Stimulated activated CD8-positive, alpha-beta memory T cell treated with anti-CD3 and anti-CD28 coated beads, Interleukin-4, amount 100 ng/mL, for 48 hours (primary cell): ENCODE results near the gene OGDH.

Experiments used
- DNase-seq: peaks from one replicate; pipeline ENCODE4 v3.0.0-alpha.2; 2020

OGDH gene

DNA sequence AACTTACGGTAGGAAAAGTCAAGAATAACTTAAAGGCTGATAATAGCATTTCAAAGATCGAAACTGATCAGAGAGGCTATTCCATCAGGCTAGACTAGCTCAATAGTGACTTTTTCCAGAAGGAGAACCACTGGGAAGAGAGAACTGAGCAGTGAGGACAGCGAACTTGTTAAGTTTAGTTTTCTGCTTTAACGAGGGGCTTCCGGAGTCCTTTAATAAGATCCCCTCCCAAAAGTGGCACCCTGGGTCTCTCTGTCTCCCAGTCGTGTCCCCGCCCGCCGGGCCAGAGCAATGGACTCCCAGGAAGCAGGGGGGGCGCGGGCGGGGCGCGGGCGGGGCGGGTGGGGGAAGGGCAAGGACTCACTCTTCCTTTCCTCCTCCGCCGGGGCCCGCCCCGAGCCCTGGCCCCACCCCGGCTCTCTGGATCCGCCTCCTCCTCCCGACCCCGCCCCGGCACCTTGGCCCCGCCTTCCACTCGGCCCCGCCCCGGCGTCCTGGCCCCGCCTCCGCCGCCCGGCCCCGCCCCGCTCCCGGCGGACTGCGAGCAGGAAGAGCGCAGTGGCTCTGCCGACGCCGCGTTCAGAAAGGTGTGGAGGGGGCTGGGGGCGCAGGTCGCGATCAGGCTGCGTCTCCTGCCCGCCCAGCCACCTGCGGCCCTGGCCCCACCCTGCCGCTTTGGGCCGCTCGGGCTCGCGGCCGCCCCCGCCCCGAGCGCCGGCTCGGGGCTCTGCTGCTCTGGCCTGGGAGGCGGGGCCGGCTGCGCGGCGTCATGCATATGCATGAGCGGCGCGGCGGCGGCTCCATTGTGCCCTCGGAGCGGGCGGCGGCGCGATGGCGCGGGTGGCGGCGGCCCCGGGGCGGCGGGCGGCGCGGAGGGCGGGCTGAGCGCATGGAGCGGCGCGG, 141.9 kb downstream of the OGDH start, which contains the start of gene ZMIZ2:
TSS of gene ZMIZ2 (plus strand) at position 803 of the 903 bp plus-strand sequence. CDS start 7,403 bp downstream, outside the sequence.
- peak; percentile 94 for DNase-seq

DNA sequence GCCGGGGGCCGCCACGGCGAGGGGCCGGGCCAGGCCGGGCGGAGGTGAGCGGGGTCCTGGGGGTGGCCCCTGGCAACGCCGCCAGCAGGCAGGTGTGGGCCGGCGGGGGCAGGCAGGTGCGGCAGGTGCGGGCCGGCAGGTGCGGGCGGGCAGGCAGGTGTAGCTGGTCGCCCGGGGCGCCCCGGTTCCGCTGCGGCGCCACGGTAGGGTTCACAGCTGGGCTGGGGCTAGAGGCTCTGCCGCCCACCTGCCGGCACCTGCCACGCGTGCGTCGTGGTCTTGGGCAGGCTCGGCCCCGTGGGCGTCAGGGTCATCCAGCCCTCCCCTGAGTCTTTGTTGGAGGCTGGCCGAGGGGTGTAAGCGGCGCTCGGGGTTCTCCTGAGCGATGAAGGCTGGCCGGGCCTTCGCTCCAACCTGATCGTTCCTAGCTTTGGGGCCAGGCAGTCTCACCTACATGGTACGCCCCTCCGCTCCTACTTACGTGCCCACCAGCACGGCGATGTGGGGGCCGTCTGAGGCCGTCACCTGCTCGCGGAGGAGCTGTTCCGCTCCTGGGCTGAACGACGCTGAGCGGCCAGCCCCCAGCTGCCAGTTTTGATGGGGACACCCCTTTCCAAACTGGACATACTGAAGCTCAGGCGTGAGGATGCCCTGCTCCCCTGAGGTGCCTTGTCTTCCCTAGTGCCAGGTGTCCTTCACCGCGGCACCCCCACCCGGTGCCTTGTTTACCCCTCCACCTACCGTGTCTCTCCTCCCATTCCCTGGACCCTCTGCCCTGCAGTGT, 142.7 kb downstream of the OGDH start:
- DNase-seq = peak; percentile 43

DNA sequence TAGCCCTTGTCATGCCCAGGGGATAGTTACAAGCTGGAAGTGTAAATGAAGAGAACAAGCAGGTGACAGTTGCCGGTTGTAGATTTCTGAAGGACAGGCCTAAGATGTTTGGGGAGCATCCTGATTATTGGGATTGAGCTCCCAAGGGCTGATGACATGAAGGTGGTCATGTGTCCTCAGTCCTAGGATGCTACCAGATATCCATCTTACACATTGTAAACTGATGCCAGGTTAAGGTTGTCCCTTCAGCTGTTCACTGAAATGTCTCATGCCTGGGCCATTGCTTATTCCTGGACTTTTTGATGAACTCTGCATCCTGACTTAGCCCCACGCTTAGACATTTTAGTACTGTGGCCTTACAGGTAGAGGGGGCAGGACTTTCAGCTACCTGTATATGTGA, 143.6 kb downstream of the OGDH start:
- no peak for DNase-seq

DNA sequence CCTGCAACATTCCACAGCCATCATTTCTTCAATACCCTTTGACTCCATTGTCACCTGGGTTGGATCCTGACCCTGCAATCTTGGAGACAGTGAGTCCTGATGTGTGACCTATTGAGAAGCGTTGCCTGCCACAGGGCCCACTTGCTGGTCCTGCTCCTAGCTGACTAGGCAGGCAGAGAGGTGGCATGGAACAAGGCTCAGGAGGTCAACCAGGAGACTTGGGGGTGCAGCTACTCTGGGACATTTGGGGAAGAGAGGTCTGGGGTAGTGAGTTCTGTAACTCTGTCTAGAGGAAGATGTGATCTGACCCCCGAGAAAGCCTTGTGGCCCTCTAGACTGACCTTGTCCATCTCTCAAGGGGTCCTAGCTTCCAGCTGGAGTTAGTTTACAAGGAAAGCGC, 144.0 kb downstream of the OGDH start:
- no peak for DNase-seq

DNA sequence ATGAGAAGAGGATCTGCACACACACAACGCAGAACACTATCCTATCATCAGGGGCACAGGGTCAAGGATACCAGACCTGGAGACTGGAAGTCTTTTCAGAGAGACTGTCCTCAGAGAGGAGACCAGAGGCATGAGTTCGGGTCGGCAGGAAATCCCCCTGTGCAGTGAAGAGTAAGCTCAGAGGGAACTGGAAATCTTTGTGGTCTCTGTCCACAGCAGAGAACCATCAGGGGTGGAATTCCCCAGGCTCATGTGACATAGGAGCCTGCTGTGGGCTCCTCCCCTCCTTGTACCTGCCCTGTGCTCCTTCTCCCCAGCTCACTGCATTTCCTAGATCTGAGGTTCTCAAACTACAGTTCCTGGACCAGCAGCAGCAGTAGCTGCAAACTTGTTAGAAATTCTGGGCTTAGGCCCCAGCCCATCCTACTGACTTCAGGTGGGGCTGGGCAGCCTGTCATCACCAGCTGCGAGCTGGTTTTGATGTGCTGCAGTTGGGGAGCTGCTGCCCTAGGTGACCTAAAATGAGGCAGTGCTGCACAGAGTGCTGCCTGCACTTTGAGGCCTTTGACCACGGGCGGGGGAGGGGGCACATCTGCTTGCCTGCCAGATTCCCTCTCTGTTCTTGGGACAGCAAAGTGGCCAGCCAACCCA, 144.6 kb downstream of the OGDH start:
- DNase-seq = peak; percentile 54

DNA sequence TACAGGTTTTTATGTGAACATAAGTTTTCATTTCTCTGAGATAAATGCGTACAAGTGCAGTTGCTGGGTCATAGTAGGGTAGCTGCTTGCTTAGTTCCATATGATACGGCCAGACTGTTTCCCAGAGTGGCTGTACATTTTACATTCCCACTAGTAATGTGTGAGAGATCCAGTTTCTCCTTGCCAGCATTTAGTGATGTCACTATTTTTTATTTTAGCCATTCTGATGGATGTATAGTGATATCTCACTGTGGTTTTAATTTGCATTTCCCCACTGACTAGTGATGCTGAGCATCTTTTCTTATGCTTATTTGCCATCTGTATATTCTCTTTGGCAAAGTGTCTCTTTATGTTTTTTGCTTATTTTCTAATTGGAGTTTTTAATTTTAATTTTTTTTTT, 146.4 kb downstream of the OGDH start:
- DNase-seq = no peak

DNA sequence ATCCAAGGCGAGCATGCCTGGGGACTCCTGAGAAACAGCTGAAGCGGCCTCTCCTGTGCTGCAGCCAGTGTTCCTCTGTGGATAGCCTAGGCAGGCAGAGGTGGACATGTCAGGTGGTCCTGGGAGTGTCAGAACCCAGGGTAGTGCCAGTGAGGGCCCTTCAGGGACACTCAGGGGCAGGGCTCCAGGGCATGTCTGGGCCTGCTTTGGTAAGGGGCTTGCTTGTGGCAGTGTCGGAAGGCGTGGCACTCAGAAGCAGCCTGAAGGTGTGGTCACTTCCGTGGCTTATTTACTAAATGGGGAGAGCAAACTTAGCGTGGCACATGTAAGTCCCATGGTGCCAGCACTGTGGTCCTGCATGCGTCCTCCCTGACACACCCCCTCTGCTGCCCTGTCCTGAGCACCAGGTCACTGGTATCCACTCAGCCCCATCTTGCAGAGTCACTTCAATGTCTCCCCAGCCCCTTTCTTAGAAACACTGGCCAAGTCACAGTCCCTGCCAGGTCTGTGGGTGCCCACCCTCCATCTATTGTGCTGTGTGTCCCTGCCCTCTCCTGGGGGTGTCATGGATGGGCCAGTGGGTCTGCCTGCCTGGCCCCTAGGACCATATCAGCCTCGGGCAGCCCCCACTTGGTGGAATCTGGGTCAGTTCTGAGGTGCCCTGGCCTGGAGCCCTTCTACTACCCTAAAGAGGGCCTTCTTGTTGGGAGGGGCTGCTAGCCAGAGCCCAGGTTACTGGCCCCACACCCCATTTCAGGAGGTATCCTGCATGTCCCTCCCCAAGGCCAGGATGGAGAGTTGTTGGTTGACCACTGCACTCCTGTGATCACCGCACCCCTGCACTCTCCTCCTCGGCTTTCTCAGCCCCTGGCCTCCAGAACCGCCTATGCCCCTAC, 148.6 kb downstream of the OGDH start:
- DNase-seq = no peak

DNA sequence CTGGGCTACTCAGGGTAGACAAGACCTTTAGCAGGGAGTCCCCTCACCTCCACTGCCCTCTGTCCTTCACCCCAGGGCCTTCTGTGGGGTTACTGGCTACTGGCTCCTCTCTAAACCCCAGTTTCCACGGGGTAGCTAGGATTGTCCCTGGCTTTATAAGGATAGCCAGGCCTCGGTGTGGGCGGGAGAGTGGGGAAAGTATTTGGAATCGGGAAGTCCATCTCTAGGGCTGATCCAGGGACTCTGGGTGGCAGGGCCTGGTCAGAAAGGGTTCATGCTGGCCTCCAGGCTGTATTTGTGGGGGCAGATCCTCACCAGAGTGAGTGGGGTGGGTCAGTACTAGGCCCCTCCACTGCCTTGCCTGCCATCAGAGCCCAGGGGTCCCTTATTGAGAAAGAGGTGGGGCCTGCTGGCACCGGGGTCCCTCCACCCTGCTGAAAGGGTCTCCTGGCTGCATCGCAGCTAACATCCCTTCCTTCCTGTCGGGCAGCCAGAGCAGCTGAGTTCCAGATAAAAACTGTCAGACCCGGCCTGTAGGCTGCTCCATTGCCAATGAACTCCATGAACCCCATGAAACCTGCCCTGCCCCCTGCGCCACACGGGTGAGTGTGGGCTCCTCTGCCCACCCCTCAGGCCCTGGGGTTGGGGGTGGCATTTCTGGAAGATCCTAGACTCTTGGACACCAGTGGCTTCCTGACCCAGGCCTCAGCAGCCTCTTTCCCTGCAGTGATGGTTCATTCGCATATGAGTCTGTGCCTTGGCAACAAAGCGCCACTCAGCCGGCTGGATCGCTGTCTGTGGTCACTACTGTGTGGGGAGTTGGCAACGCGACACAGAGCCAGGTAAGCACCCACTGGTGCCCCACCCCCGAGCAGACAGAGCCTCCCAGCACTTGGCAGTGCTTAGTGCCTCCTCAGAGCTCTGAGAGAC, 149.5 kb downstream of the OGDH start:
- DNase-seq = no peak

DNA sequence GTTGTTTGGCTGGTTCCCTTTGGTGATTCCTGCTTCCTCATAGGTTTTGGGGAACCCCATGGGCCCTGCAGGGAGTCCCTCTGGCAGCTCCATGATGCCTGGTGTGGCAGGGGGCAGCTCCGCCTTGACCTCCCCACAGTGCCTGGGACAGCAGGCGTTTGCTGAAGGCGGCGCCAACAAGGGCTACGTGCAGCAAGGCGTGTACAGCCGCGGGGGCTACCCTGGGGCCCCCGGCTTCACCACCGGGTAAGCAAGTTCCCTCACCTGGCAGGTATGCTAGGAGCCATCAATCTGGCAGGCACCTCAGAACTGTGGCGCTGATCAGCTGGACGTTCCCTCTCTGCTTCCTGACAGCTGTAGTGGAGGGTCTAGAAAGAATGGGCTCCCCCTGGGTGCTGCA, 150.5 kb downstream of the OGDH start:
- DNase-seq = no peak

DNA sequence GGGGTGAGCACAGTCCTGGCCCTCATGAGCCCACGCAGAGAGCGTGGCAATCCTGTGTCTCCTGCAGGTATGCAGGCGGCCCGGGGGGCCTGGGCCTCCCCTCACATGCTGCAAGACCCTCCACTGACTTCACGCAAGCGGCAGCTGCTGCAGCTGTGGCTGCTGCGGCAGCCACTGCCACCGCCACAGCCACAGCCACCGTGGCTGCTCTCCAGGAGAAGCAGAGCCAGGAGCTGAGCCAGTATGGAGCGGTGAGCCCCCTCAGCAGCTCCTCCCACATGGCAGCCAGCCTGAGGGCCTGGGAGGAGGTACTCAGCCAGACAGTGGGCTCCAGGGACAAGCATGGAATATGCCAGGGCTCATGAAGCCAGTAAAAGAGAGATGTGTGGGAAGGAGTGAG, 150.9 kb downstream of the OGDH start:
- DNase-seq = no peak

DNA sequence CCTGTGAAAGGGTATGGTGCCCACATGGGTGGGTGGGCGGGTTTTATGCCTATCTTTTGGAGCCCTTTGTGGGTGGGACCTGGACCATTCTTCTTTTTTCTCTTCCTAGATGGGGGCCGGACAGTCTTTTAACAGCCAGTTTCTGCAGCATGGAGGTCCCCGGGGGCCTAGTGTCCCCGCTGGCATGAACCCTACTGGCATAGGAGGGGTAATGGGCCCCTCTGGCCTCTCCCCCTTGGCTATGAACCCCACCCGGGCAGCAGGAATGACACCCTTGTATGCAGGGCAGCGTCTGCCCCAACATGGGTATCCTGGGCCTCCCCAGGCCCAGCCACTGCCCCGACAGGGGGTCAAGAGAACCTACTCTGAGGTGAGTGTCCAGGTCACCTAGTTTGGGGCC, 151.3 kb downstream of the OGDH start:
- DNase-seq = no peak
